Kidney epithelial cell (primary cell): ENCODE results near the gene NFAT5. TPM values are rescaled to one million over a fixed set of nuclear protein-coding genes. Genes with fewer than 3 reads are reported as not detected.

Experiments used
- DNase-seq: peaks from one replicate; pipeline ENCODE4 v3.0.0-alpha.2; 2010; ENCODE audit warnings: low read depth
- H3K27me3 ChIP-seq: 2 replicates; pipeline ENCODE4 v1.6.0; 2011; ENCODE audit warnings: low read length; ENCODE audit not compliant: control insufficient read depth, insufficient read depth
- H3K36me3 ChIP-seq: 2 replicates; pipeline ENCODE4 v1.5.1; 2011; ENCODE audit warnings: low read length; ENCODE audit not compliant: control insufficient read depth, insufficient read depth
- H3K4me3 ChIP-seq: 2 replicates; pipeline ENCODE4 v1.5.1; 2011; ENCODE audit warnings: low read depth, mild to moderate bottlenecking, control low read depth, low read length
- CTCF ChIP-seq: IDR thresholded peaks from 2 replicates; pipeline ENCODE4 v1.5.1; 2011; ENCODE audit warnings: mild to moderate bottlenecking, moderate library complexity, low read length, control low read depth, inconsistent platforms; ENCODE audit not compliant: insufficient read depth, poor library complexity, severe bottlenecking
- total RNA-seq: library from RNA; depleted of rRNA; stranded (reverse); fragments of >200 nt; gene quantifications from 2 replicates; pipeline ENCODE4 v1.2.3, GENCODE V29; 2015

Gene NFAT5
- total RNA-seq, 1 donor from 2014 or later, result 29.1 TPM

GRCh38 chr16:69522732-69523404 lies 42.9 kb upstream of the NFAT5 start:
- DNase-seq, result no peak
- Histone ChIP-seq H3K27me3 (no peaks in the 10 kb centered on the region), H3K36me3 (no peaks in the 10 kb centered on the region), H3K4me3 (no peak overlapping the region)
- TF ChIP-seq CTCF, result no peak

GRCh38 chr16:69523566-69524305 lies 42.0 kb upstream of the NFAT5 start:
- no peak for DNase-seq
- no peak for TF ChIP-seq CTCF
- H3K36me3 ChIP-seq, result no peaks in the 10 kb centered on the region
- no peak overlapping the region for H3K4me3 ChIP-seq
- no peaks in the 10 kb centered on the region for H3K27me3 ChIP-seq

- TF ChIP-seq CTCF, result peak; percentile 11
- H3K27me3 ChIP-seq, result no peaks in the 10 kb centered on the region
- no peak overlapping the region for H3K4me3 ChIP-seq
- no peak for DNase-seq
- H3K36me3 ChIP-seq, result no peaks in the 10 kb centered on the region
Measured at GRCh38 chr16:69526831-69527655, 38.7 kb upstream of the NFAT5 start.

- H3K36me3 ChIP-seq, result no peaks in the 10 kb centered on the region
- DNase-seq, result no peak
- no peak overlapping the region for H3K4me3 ChIP-seq
- no peaks in the 10 kb centered on the region for H3K27me3 ChIP-seq
- no peak for TF ChIP-seq CTCF
Measured at GRCh38 chr16:69531988-69532387, 33.8 kb upstream of the NFAT5 start.

GRCh38 chr16:69532641-69533455 lies 32.9 kb upstream of the NFAT5 start:
- Histone ChIP-seq H3K4me3 (no peak overlapping the region), H3K36me3 (no peaks in the 10 kb centered on the region), H3K27me3 (no peaks in the 10 kb centered on the region)
- no peak for DNase-seq
- no peak for TF ChIP-seq CTCF
